ENCODE results near the gene PKD1. TPM values are rescaled to one million over a fixed set of nuclear protein-coding genes. Genes with fewer than 3 reads are reported as not detected.
A peak's percentile ranks its signal among the peaks of the same experiment; 100 is the strongest.

PKD1 gene
- total and polyA plus RNA-seq, 2 experiments from 2014 or later: 35.9 to 60.6 TPM

GRCh38 chr16:2151188-2152091, 15.7 kb upstream of the PKD1 start:
- H3K4me2 ChIP-seq: peak overlapping the region; percentile 93
- H4K20me1 ChIP-seq (ENCODE audit: insufficient read depth, poor library complexity, severe bottlenecking): peaks cover 63% of the 10 kb centered on the region
- no peak overlapping the region for H3K4me3 ChIP-seq
- H3K9me3 ChIP-seq (ENCODE audit: low read depth): no peaks in the 10 kb centered on the region
- H3K79me2 ChIP-seq: peaks cover 51% of the 10 kb centered on the region
- no peak overlapping the region for H2AFZ ChIP-seq
- H3K27me3 ChIP-seq: no peaks in the 10 kb centered on the region
- no peaks in the 10 kb centered on the region for H3K9me2 ChIP-seq (replicated peaks; ENCODE audit: insufficient read depth)
- WGBS (ENCODE audit: low lambda C conversion rate, missing lambda C conversion rate): 79% methylated on average over 13 of the region's 13 CpGs
- H3K36me3 ChIP-seq (replicated peaks; ENCODE audit: insufficient read depth, low read depth): no peaks in the 10 kb centered on the region
- TF ChIP-seq CTCF (IDR thresholded peaks at IDR 0.05; ENCODE audit: poor library complexity): no peak
- TF ChIP-seq EZH2 (IDR thresholded peaks at IDR 0.05; ENCODE audit: borderline replicate concordance): no peak
- no peak for TF ChIP-seq EZH2phosphoT487 (IDR thresholded peaks at IDR 0.05; ENCODE audit: low read depth, severe bottlenecking, unreplicated experiment)
- H3K4me1 ChIP-seq (ENCODE audit: insufficient read depth): peaks cover 59% of the 10 kb centered on the region
- no peak for DNase-seq (ENCODE audit: low spot score)
- H3K27ac ChIP-seq: no peak overlapping the region

GRCh38 chr16:2150418-2151187, 14.9 kb upstream of the PKD1 start:
- 50% methylated on average over 18 of the region's 18 CpGs for WGBS (ENCODE audit: low lambda C conversion rate, missing lambda C conversion rate)
- H3K27ac ChIP-seq: no peak overlapping the region
- H3K9me3 ChIP-seq (ENCODE audit: low read depth): no peaks in the 10 kb centered on the region
- peaks cover 63% of the 10 kb centered on the region for H4K20me1 ChIP-seq (ENCODE audit: insufficient read depth, poor library complexity, severe bottlenecking)
- H3K4me3 ChIP-seq: no peak overlapping the region
- H3K36me3 ChIP-seq (replicated peaks; ENCODE audit: insufficient read depth, low read depth): no peaks in the 10 kb centered on the region
- TF ChIP-seq EZH2phosphoT487 (IDR thresholded peaks at IDR 0.05; ENCODE audit: low read depth, severe bottlenecking, unreplicated experiment) (no peak), CTCF (IDR thresholded peaks at IDR 0.05; ENCODE audit: poor library complexity) (no peak), EZH2 (IDR thresholded peaks at IDR 0.05; ENCODE audit: borderline replicate concordance) (no peak)
- no peaks in the 10 kb centered on the region for H3K9me2 ChIP-seq (replicated peaks; ENCODE audit: insufficient read depth)
- H2AFZ ChIP-seq: no peak overlapping the region
- H3K27me3 ChIP-seq: no peaks in the 10 kb centered on the region
- peaks cover 45% of the 10 kb centered on the region for H3K79me2 ChIP-seq
- DNase-seq (ENCODE audit: low spot score): no peak
- peak overlapping the region; percentile 93 for H3K4me2 ChIP-seq
- H3K4me1 ChIP-seq (ENCODE audit: insufficient read depth): peaks cover 59% of the 10 kb centered on the region

- Histone ChIP-seq H3K9me2 (replicated peaks; ENCODE audit: insufficient read depth) (no peaks in the 10 kb centered on the region), H3K4me3 (no peak overlapping the region), H3K36me3 (replicated peaks; ENCODE audit: insufficient read depth, low read depth) (no peaks in the 10 kb centered on the region), H3K9me3 (ENCODE audit: low read depth) (no peaks in the 10 kb centered on the region), H3K4me1 (ENCODE audit: insufficient read depth) (peaks cover 59% of the 10 kb centered on the region), H2AFZ (no peak overlapping the region), H4K20me1 (ENCODE audit: insufficient read depth, poor library complexity, severe bottlenecking) (peaks cover 60% of the 10 kb centered on the region), H3K27ac (no peak overlapping the region), H3K79me2 (peaks cover 43% of the 10 kb centered on the region), H3K4me2 (peak overlapping the region; percentile 93), H3K27me3 (no peaks in the 10 kb centered on the region)
- no peak for TF ChIP-seq EZH2 (IDR thresholded peaks at IDR 0.05; ENCODE audit: borderline replicate concordance)
- no peak for TF ChIP-seq CTCF (IDR thresholded peaks at IDR 0.05; ENCODE audit: poor library complexity)
- TF ChIP-seq EZH2phosphoT487 (IDR thresholded peaks at IDR 0.05; ENCODE audit: low read depth, severe bottlenecking, unreplicated experiment): no peak
- WGBS (ENCODE audit: low lambda C conversion rate, missing lambda C conversion rate): 33% methylated on average over 23 of the region's 24 CpGs
- DNase-seq (ENCODE audit: low spot score): no peak
Measured at GRCh38 chr16:2149630-2150417, 14.1 kb upstream of the PKD1 start.
